ENCODE data around the gene RABGAP1.

Gene RABGAP1

GRCh38 chr9:123127512-123128075 lies 186.8 kb downstream of the RABGAP1 start:
- H3K27ac ChIP-seq (ENCODE audit: low read depth, low read length, severe bottlenecking), result no peak overlapping the region
- no CpG with 5 or more reads among the region's 3 CpGs for WGBS, 2 experiments (ENCODE audit: insufficient coverage in 2 of 2)
- H3K9me3 ChIP-seq (ENCODE audit: control insufficient read depth, low read length), result no peaks in the 10 kb centered on the region
- H3K4me3 ChIP-seq (ENCODE audit: extremely low read depth, insufficient read depth, low read length, poor library complexity, severe bottlenecking), result no peak overlapping the region
- H3K36me3 ChIP-seq (ENCODE audit: control insufficient read depth, insufficient read depth, low read length), result peaks cover 14% of the 10 kb centered on the region
- peaks cover 11% of the 10 kb centered on the region for H3K4me1 ChIP-seq (ENCODE audit: control insufficient read depth, insufficient read depth, low read length, poor library complexity, severe bottlenecking)

- Histone ChIP-seq H3K9me3 (ENCODE audit: control insufficient read depth, low read length) (no peaks in the 10 kb centered on the region), H3K27ac (ENCODE audit: low read depth, low read length, severe bottlenecking) (no peak overlapping the region), H3K36me3 (ENCODE audit: control insufficient read depth, insufficient read depth, low read length) (peaks cover 17% of the 10 kb centered on the region), H3K4me1 (ENCODE audit: control insufficient read depth, insufficient read depth, low read length, poor library complexity, severe bottlenecking) (peaks cover 11% of the 10 kb centered on the region), H3K4me3 (ENCODE audit: extremely low read depth, insufficient read depth, low read length, poor library complexity, severe bottlenecking) (no peak overlapping the region)
- 89 to 94% methylated on average over 1 of the region's 4 CpGs for WGBS, 2 experiments (ENCODE audit: insufficient coverage in 2 of 2)
Observed at GRCh38 chr9:123128591-123128990, 187.8 kb downstream of the RABGAP1 start.

GRCh38 chr9:123129423-123129822 lies 188.6 kb downstream of the RABGAP1 start:
- Histone ChIP-seq H3K27ac (ENCODE audit: low read depth, low read length, severe bottlenecking) (no peak overlapping the region), H3K9me3 (ENCODE audit: control insufficient read depth, low read length) (no peaks in the 10 kb centered on the region), H3K36me3 (ENCODE audit: control insufficient read depth, insufficient read depth, low read length) (peaks cover 14% of the 10 kb centered on the region), H3K4me1 (ENCODE audit: control insufficient read depth, insufficient read depth, low read length, poor library complexity, severe bottlenecking) (peaks cover 11% of the 10 kb centered on the region), H3K4me3 (ENCODE audit: extremely low read depth, insufficient read depth, low read length, poor library complexity, severe bottlenecking) (no peak overlapping the region)
- no CpG with 5 or more reads among the region's 1 CpG for WGBS, 2 experiments (ENCODE audit: insufficient coverage in 2 of 2)

- peak overlapping the region; percentile 54 for H3K27ac ChIP-seq (ENCODE audit: low read depth, low read length, severe bottlenecking)
Observed at GRCh38 chr9:123131258-123131657, 190.4 kb downstream of the RABGAP1 start.

GRCh38 chr9:123131993-123132392 lies 191.2 kb downstream of the RABGAP1 start:
- no peaks in the 10 kb centered on the region for H3K9me3 ChIP-seq (ENCODE audit: control insufficient read depth, low read length)
- no peak overlapping the region for H3K27ac ChIP-seq (ENCODE audit: low read depth, low read length, severe bottlenecking)
- no peak overlapping the region for H3K4me3 ChIP-seq (ENCODE audit: extremely low read depth, insufficient read depth, low read length, poor library complexity, severe bottlenecking)
- peaks cover 11% of the 10 kb centered on the region for H3K4me1 ChIP-seq (ENCODE audit: control insufficient read depth, insufficient read depth, low read length, poor library complexity, severe bottlenecking)
- H3K36me3 ChIP-seq (ENCODE audit: control insufficient read depth, insufficient read depth, low read length), result peaks cover 17% of the 10 kb centered on the region

More at GRCh38 chr9:123131258-123131657, 190.4 kb downstream of the RABGAP1 start:
- H3K4me1 ChIP-seq (ENCODE audit: control insufficient read depth, insufficient read depth, low read length, poor library complexity, severe bottlenecking), result peaks cover 11% of the 10 kb centered on the region
- no peak overlapping the region for H3K4me3 ChIP-seq (ENCODE audit: extremely low read depth, insufficient read depth, low read length, poor library complexity, severe bottlenecking)
- peaks cover 17% of the 10 kb centered on the region for H3K36me3 ChIP-seq (ENCODE audit: control insufficient read depth, insufficient read depth, low read length)
- H3K9me3 ChIP-seq (ENCODE audit: control insufficient read depth, low read length), result no peaks in the 10 kb centered on the region
- WGBS, 2 experiments (ENCODE audit: insufficient coverage in 2 of 2), result 71 to 82% methylated on average over 1 of the region's 1 CpG

- H3K27ac ChIP-seq (ENCODE audit: low read depth, low read length, severe bottlenecking), result no peak overlapping the region
- peaks cover 14% of the 10 kb centered on the region for H3K36me3 ChIP-seq (ENCODE audit: control insufficient read depth, insufficient read depth, low read length)
- H3K4me3 ChIP-seq (ENCODE audit: extremely low read depth, insufficient read depth, low read length, poor library complexity, severe bottlenecking), result no peak overlapping the region
- peaks cover 11% of the 10 kb centered on the region for H3K4me1 ChIP-seq (ENCODE audit: control insufficient read depth, insufficient read depth, low read length, poor library complexity, severe bottlenecking)
- no peaks in the 10 kb centered on the region for H3K9me3 ChIP-seq (ENCODE audit: control insufficient read depth, low read length)
- 88 to 92% methylated on average over 5 to 6 of the region's 6 CpGs for WGBS, 2 experiments (ENCODE audit: insufficient coverage in 2 of 2)
Observed at GRCh38 chr9:123132696-123133095, 191.9 kb downstream of the RABGAP1 start.

GRCh38 chr9:123135430-123135829 lies 194.6 kb downstream of the RABGAP1 start:
- Histone ChIP-seq H3K4me3 (ENCODE audit: extremely low read depth, insufficient read depth, low read length, poor library complexity, severe bottlenecking) (no peak overlapping the region), H3K36me3 (ENCODE audit: control insufficient read depth, insufficient read depth, low read length) (peaks cover 9% of the 10 kb centered on the region), H3K9me3 (ENCODE audit: control insufficient read depth, low read length) (no peaks in the 10 kb centered on the region), H3K27ac (ENCODE audit: low read depth, low read length, severe bottlenecking) (no peak overlapping the region), H3K4me1 (ENCODE audit: control insufficient read depth, insufficient read depth, low read length, poor library complexity, severe bottlenecking) (peaks cover 11% of the 10 kb centered on the region)
- WGBS, 2 experiments (ENCODE audit: insufficient coverage in 2 of 2), result 83 to 100% methylated on average over 4 of the region's 5 CpGs

GRCh38 chr9:123138163-123138562 lies 197.3 kb downstream of the RABGAP1 start:
- Histone ChIP-seq H3K36me3 (ENCODE audit: control insufficient read depth, insufficient read depth, low read length) (peaks cover 3% of the 10 kb centered on the region), H3K4me3 (ENCODE audit: extremely low read depth, insufficient read depth, low read length, poor library complexity, severe bottlenecking) (no peak overlapping the region), H3K9me3 (ENCODE audit: control insufficient read depth, low read length) (no peaks in the 10 kb centered on the region), H3K27ac (ENCODE audit: low read depth, low read length, severe bottlenecking) (no peak overlapping the region), H3K4me1 (ENCODE audit: control insufficient read depth, insufficient read depth, low read length, poor library complexity, severe bottlenecking) (no peaks in the 10 kb centered on the region)
- 100% methylated on average over 1 of the region's 2 CpGs; no CpG with 5 or more reads in 1 of the 2 experiments for WGBS, 2 experiments (ENCODE audit: insufficient coverage in 2 of 2)

- WGBS, 2 experiments (ENCODE audit: insufficient coverage in 2 of 2), result no CpG with 5 or more reads among the region's 1 CpG
- H3K4me1 ChIP-seq (ENCODE audit: control insufficient read depth, insufficient read depth, low read length, poor library complexity, severe bottlenecking), result no peaks in the 10 kb centered on the region
- no peaks in the 10 kb centered on the region for H3K36me3 ChIP-seq (ENCODE audit: control insufficient read depth, insufficient read depth, low read length)
- no peaks in the 10 kb centered on the region for H3K9me3 ChIP-seq (ENCODE audit: control insufficient read depth, low read length)
- no peak overlapping the region for H3K27ac ChIP-seq (ENCODE audit: low read depth, low read length, severe bottlenecking)
- H3K4me3 ChIP-seq (ENCODE audit: extremely low read depth, insufficient read depth, low read length, poor library complexity, severe bottlenecking), result no peak overlapping the region
Observed at GRCh38 chr9:123149067-123149466, 208.2 kb downstream of the RABGAP1 start.

- Histone ChIP-seq H3K9me3 (ENCODE audit: control insufficient read depth, low read length) (no peaks in the 10 kb centered on the region), H3K36me3 (ENCODE audit: control insufficient read depth, insufficient read depth, low read length) (no peaks in the 10 kb centered on the region), H3K4me3 (ENCODE audit: extremely low read depth, insufficient read depth, low read length, poor library complexity, severe bottlenecking) (no peak overlapping the region), H3K4me1 (ENCODE audit: control insufficient read depth, insufficient read depth, low read length, poor library complexity, severe bottlenecking) (no peaks in the 10 kb centered on the region), H3K27ac (ENCODE audit: low read depth, low read length, severe bottlenecking) (no peak overlapping the region)
- 100% methylated on average over 1 to 2 of the region's 5 CpGs for WGBS, 2 experiments (ENCODE audit: insufficient coverage in 2 of 2)
Observed at GRCh38 chr9:123150708-123151503, 210.1 kb downstream of the RABGAP1 start.

All from mesodermal cell (in vitro differentiated cells).